GM03348 (cell line): ENCODE data around the gene SNRNP200.
A peak's percentile ranks its signal among the peaks of the same experiment; 100 is the strongest.
"Not testable (repeated sequence)": the region's sequence is repeated elsewhere in the genome, so short reads cannot be mapped to it uniquely, and the experiment has no call there.

Experiments used
- DNase-seq: peaks from one replicate; pipeline ENCODE4 v3.0.0; 2012; ENCODE audit warnings: low spot score

Gene SNRNP200

GRCh38 chr2:96325041-96325883 lies 19.9 kb upstream of the SNRNP200 start, which contains the start of gene ITPRIPL1:
ITPRIPL1 (plus strand) TSS chr2:96325317; CDS start chr2:96325840, 523 bp downstream.
- DNase-seq, result peak; percentile 37

- no peak for DNase-seq
Observed at GRCh38 chr2:96324721-96325040, 19.3 kb upstream of the SNRNP200 start.

GRCh38 chr2:96323849-96324248 lies 18.5 kb upstream of the SNRNP200 start:
- DNase-seq, result no peak

- peak; percentile 47 for DNase-seq
Observed at GRCh38 chr2:96320728-96321622, 15.6 kb upstream of the SNRNP200 start.

GRCh38 chr2:96320326-96320725 lies 15.0 kb upstream of the SNRNP200 start:
- no peak for DNase-seq

GRCh38 chr2:96319396-96319795 lies 14.1 kb upstream of the SNRNP200 start:
- DNase-seq, result no peak

- DNase-seq, result no peak
Observed at GRCh38 chr2:96318723-96319122, 13.4 kb upstream of the SNRNP200 start.

GRCh38 chr2:96317584-96317997 lies 12.2 kb upstream of the SNRNP200 start:
- DNase-seq, result no peak

- DNase-seq, result no peak
Observed at GRCh38 chr2:96316999-96317398, 11.7 kb upstream of the SNRNP200 start.

GRCh38 chr2:96315400-96316071 lies 10.2 kb upstream of the SNRNP200 start:
- DNase-seq, result peak; percentile 42

GRCh38 chr2:96315005-96315399 lies 9.7 kb upstream of the SNRNP200 start:
- DNase-seq, result no peak

- no peak for DNase-seq
Observed at GRCh38 chr2:96308248-96308647, 2.9 kb upstream of the SNRNP200 start.

- DNase-seq, result no peak
Observed at GRCh38 chr2:96306370-96306769, 1.0 kb upstream of the SNRNP200 start.

GRCh38 chr2:96305979-96306308 lies 598 bp upstream of the SNRNP200 start:
- DNase-seq, result no peak

- DNase-seq, result no peak
Observed at GRCh38 chr2:96304606-96305005, 740 bp downstream of the SNRNP200 start.

- DNase-seq, result no peak
Observed at GRCh38 chr2:96301865-96302264, 3.5 kb downstream of the SNRNP200 start.

GRCh38 chr2:96296925-96297324 lies 8.4 kb downstream of the SNRNP200 start:
- DNase-seq, result no peak

- not testable (repeated sequence) for DNase-seq
Observed at GRCh38 chr2:96294271-96294670, 11.1 kb downstream of the SNRNP200 start.

- DNase-seq, result no peak
Observed at GRCh38 chr2:96291751-96292150, 13.6 kb downstream of the SNRNP200 start.

GRCh38 chr2:96287273-96287856 lies 18.0 kb downstream of the SNRNP200 start:
- no peak for DNase-seq

- DNase-seq, result no peak
Observed at GRCh38 chr2:96276787-96277499, 28.4 kb downstream of the SNRNP200 start.
